Subcutaneous adipose tissue (tissue), 4 donors: ENCODE results near the gene PYGM. TPM values are rescaled to one million over a fixed set of nuclear protein-coding genes. Genes with fewer than 3 reads are reported as not detected.

Experiments
- total RNA-seq, 4 donors: library from RNA; depleted of rRNA; stranded (reverse); fragments of >200 nt; gene quantifications; one replicate each; pipeline ENCODE4 v1.1.0, GENCODE V29; 2016
- TF ChIP-seq, protein P1 (sequence below): fragments of 450-650 bp; IDR thresholded peaks from one replicate; pipeline ENCODE4 v1.5.1; 2016; ENCODE audit warnings: low read depth, mild to moderate bottlenecking, control low read depth, antibody characterized with exemption, moderate library complexity

The PYGM gene
- total RNA-seq, 4 donors from 2014 or later, result 0.51 to 63.7 (median 4.4) TPM

DNA sequence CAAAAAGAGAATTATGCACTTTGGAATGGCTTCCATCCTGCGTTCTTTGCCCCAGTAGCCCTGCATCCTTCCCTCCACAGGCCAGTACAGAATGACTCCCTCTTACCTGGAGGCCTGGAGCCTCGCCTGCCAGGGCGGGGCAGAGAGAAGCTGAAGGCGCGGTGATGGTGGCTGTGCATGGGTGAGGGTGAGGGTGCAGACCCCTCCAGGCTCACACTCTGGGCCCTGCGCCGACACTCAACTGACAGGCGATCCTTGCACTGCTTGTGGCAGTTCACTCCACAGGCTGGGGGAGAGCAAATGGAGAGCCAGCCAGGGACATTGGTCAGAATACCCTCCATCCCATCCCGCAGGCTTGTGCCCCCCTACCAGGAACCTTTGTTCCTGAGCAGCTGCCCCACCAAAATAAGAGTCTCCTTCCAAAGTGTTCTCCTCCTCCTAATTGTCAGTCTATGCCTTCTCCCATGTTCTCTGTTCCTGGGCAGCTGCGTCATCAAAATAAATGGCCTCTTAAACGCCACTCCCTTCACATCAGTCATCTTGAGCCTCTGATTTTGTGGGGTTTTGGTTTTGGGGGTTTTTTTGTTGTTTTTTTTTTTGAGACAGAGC, 30.9 kb downstream of the PYGM start:
- TF ChIP-seq, protein P1, sequence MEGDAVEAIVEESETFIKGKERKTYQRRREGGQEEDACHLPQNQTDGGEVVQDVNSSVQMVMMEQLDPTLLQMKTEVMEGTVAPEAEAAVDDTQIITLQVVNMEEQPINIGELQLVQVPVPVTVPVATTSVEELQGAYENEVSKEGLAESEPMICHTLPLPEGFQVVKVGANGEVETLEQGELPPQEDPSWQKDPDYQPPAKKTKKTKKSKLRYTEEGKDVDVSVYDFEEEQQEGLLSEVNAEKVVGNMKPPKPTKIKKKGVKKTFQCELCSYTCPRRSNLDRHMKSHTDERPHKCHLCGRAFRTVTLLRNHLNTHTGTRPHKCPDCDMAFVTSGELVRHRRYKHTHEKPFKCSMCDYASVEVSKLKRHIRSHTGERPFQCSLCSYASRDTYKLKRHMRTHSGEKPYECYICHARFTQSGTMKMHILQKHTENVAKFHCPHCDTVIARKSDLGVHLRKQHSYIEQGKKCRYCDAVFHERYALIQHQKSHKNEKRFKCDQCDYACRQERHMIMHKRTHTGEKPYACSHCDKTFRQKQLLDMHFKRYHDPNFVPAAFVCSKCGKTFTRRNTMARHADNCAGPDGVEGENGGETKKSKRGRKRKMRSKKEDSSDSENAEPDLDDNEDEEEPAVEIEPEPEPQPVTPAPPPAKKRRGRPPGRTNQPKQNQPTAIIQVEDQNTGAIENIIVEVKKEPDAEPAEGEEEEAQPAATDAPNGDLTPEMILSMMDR, result no peak

DNA sequence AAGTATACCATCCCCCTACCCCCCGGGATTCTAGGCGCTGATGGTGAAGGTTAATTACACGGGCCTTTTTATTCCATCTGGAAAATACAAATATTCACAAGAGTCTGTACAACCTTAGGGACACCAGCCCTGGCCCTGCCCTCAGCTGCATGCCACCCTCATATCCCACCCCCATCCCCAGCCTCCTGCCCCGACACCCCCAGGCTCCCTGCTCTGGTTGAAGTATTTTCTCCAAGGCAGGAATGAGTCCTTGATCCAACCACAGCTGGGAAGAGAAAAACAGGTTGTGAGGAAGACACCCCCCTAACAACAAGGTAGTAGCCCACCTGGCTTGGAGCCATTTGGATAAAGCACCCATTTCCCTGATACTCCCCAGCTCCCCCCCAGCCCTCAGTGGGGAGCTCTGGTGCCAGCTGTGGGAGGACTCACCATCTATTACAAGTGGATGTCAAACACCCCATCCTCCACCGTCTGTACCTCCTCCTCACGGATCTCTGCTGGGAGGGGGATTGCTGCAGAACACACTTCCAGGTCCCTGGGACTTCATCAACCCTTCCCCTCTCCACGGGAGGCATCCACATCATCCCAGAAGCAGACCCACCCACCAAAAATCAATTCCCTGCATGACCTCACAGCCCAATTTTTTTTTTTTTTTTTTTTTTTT, 32.8 kb downstream of the PYGM start:
- TF ChIP-seq, protein P1, result no peak

DNA sequence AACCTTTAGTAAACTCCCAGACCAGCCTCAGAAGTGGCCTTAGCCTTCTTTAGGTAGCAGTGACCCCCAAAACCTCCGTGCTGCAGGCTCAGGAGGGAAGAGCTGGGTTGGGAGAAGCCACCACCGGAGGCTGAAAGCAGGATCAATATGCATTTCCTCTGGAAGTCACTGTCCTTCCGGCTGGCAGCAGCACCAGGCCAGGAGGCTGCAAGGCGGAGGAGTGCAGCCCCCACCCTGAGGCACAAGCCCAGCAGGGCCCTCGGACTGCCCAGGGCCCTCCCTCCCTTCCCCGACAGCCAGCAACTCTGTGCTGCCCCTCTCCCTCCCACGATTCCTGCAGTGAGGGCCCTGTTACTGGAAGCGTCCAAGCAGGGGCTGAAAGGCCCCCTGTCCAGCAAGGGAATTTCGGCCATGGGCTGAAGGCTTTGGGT, 33.5 kb downstream of the PYGM start:
- TF ChIP-seq, protein P1, result no peak

- TF ChIP-seq, protein P1, result no peak
These were observed 34.8 kb downstream of the PYGM start for GRCh38 chr11:64724863-64725532.

GRCh38 chr11:64723907-64724862, 35.6 kb downstream of the PYGM start:
- TF ChIP-seq, protein P1, result no peak

- TF ChIP-seq, protein P1, result no peak
These were observed 36.5 kb downstream of the PYGM start, which contains the start of gene NRXN2 for GRCh38 chr11:64723117-64723906. Gene NRXN2 (minus strand): TSS chr11:64723197. CDS start chr11:64713699, 9,498 bp downstream.
